H9 (cell line): ENCODE data around the gene MINDY4B. TPM values are rescaled to one million over a fixed set of nuclear protein-coding genes. Genes with fewer than 3 reads are reported as not detected.

Source experiments
- DNase-seq: peaks from one replicate; pipeline ENCODE4 v3.0.0-alpha.2; 2017
- H2AFZ ChIP-seq: one replicate; pipeline ENCODE4 v1.6.1; 2013; ENCODE audit warnings: mild to moderate bottlenecking, low read length, control low read depth, moderate library complexity
- H2AK5ac ChIP-seq: 2 replicates; pipeline ENCODE4 v1.6.1; 2013; ENCODE audit warnings: low read length, control low read depth, mixed read lengths; ENCODE audit not compliant: insufficient read length
- H2BK120ac ChIP-seq: one replicate; pipeline ENCODE4 v1.6.1; 2013; ENCODE audit warnings: low read depth, mild to moderate bottlenecking, low read length, control low read depth, inconsistent platforms; ENCODE audit not compliant: poor library complexity, severe bottlenecking
- H2BK12ac ChIP-seq: 2 replicates; pipeline ENCODE4 v1.6.1; 2013; ENCODE audit warnings: low read length, control low read depth, mixed read lengths, low read depth; ENCODE audit not compliant: insufficient read length
- H2BK15ac ChIP-seq: 2 replicates; pipeline ENCODE4 v1.6.1; 2013; ENCODE audit warnings: low read depth, low read length, control low read depth
- H2BK20ac ChIP-seq: one replicate; pipeline ENCODE4 v1.6.1; 2013; ENCODE audit warnings: low read depth, mild to moderate bottlenecking, low read length, control low read depth, inconsistent platforms; ENCODE audit not compliant: poor library complexity, severe bottlenecking
- H2BK5ac ChIP-seq: 2 replicates; pipeline ENCODE4 v1.6.1; 2013; ENCODE audit warnings: low read length, control low read depth, mixed read lengths; ENCODE audit not compliant: insufficient read length
- H3K14ac ChIP-seq: 2 replicates; pipeline ENCODE4 v1.6.1; 2013; ENCODE audit warnings: low read length, control low read depth; ENCODE audit not compliant: insufficient read depth
- H3K18ac ChIP-seq: 2 replicates; pipeline ENCODE4 v1.6.1; 2013; ENCODE audit warnings: low read depth, mild to moderate bottlenecking, mixed read lengths, low read length, control low read depth; ENCODE audit not compliant: insufficient read length
- H3K23ac ChIP-seq: 2 replicates; pipeline ENCODE4 v1.6.1; 2013; ENCODE audit warnings: low read length, control low read depth, mixed read lengths, low read depth; ENCODE audit not compliant: insufficient read length
- H3K23me2 ChIP-seq: 2 replicates; pipeline ENCODE4 v1.6.1; 2013; ENCODE audit warnings: low read depth, mild to moderate bottlenecking, mixed read lengths, low read length, control low read depth; ENCODE audit not compliant: insufficient read length, poor library complexity, severe bottlenecking
- H3K27ac ChIP-seq: 2 replicates; pipeline ENCODE4 v1.5.1; 2013; ENCODE audit warnings: low read length, control low read depth, mixed read lengths, low read depth; ENCODE audit not compliant: insufficient read length
- H3K27me3 ChIP-seq: 2 replicates; pipeline ENCODE4 v1.6.1; 2013; ENCODE audit warnings: low read length, control low read depth, inconsistent platforms; ENCODE audit not compliant: insufficient read depth
- H3K4ac ChIP-seq: 2 replicates; pipeline ENCODE4 v1.6.1; 2013; ENCODE audit warnings: low read depth, mild to moderate bottlenecking, control low read depth, inconsistent platforms, low read length, moderate library complexity
- H3K4me1 ChIP-seq: 2 replicates; pipeline ENCODE4 v1.6.1; 2013; ENCODE audit warnings: low read length, control low read depth, inconsistent platforms; ENCODE audit not compliant: insufficient read depth
- H3K4me2 ChIP-seq: 2 replicates; pipeline ENCODE4 v1.6.1; 2013; ENCODE audit warnings: low read length, control low read depth, mixed read lengths; ENCODE audit not compliant: insufficient read length, insufficient read depth
- H3K56ac ChIP-seq: 2 replicates; pipeline ENCODE4 v1.6.1; 2013; ENCODE audit warnings: low read depth, mild to moderate bottlenecking, mixed read lengths, low read length, control low read depth; ENCODE audit not compliant: insufficient read length
- H3K79me1 ChIP-seq: 2 replicates; pipeline ENCODE4 v1.6.1; 2013; ENCODE audit warnings: low read depth, mild to moderate bottlenecking, moderate library complexity, low read length, control low read depth, inconsistent platforms; ENCODE audit not compliant: insufficient read depth, poor library complexity, severe bottlenecking
- H3K79me2 ChIP-seq: 2 replicates; pipeline ENCODE4 v1.6.1; 2013; ENCODE audit warnings: low read length, control low read depth, inconsistent platforms; ENCODE audit not compliant: insufficient read depth
- H3K9ac ChIP-seq: 2 replicates; pipeline ENCODE4 v1.6.1; 2013; ENCODE audit warnings: low read length, control low read depth, mixed read lengths; ENCODE audit not compliant: insufficient read length; ENCODE audit errors: extremely low read depth
- H3K9me3 ChIP-seq: one replicate; pipeline ENCODE4 v1.6.1; 2013; ENCODE audit warnings: low read depth, low read length, inconsistent platforms; ENCODE audit not compliant: control insufficient read depth
- H3T11ph ChIP-seq: one replicate; pipeline ENCODE4 v1.6.1; 2013; ENCODE audit warnings: mild to moderate bottlenecking, low read length, control low read depth, inconsistent platforms
- H4K20me1 ChIP-seq: one replicate; pipeline ENCODE4 v1.6.1; 2013; ENCODE audit not compliant: control insufficient read depth, insufficient read length, insufficient read depth
- H4K5ac ChIP-seq: 2 replicates; pipeline ENCODE4 v1.6.1; 2013; ENCODE audit warnings: low read depth, mild to moderate bottlenecking, mixed read lengths, low read length, control low read depth; ENCODE audit not compliant: insufficient read length
- H4K8ac ChIP-seq: replicated peaks from 2 replicates; pipeline ENCODE4 v1.6.1; 2013; ENCODE audit warnings: low read length, control low read depth, mixed read lengths, low read depth; ENCODE audit not compliant: insufficient read length
- H4K91ac ChIP-seq: 2 replicates; pipeline ENCODE4 v1.6.1; 2013; ENCODE audit warnings: low read depth, mild to moderate bottlenecking, moderate library complexity, mixed read lengths, low read length, control low read depth; ENCODE audit not compliant: insufficient read length
- H3K27ac Mint-ChIP-seq, 3 experiments: 2 replicates in 2 of 3; 3 replicates in 1 of 3; pipeline ENCODE4 v1.8.0; 2020 to 2021; ENCODE audit warnings: mixed read lengths in 3 of 3, mild to moderate bottlenecking in 1 of 3, moderate library complexity in 1 of 3
- H3K27me3 Mint-ChIP-seq: 2 replicates; pipeline ENCODE4 v1.8.0; 2021; ENCODE audit warnings: low read depth, mild to moderate bottlenecking, moderate library complexity, mixed read lengths
- H3K36me3 Mint-ChIP-seq, 3 experiments: 2 replicates in 2 of 3; 3 replicates in 1 of 3; pipeline ENCODE4 v1.8.0; 2020 to 2021; ENCODE audit warnings: low read depth in 3 of 3, mixed read lengths in 3 of 3; ENCODE audit not compliant: insufficient read depth in 1 of 3
- H3K4me1 Mint-ChIP-seq, 2 experiments: 2 replicates each; pipeline ENCODE4 v1.8.0; 2020; ENCODE audit warnings: mixed read lengths in 2 of 2
- H3K4me3 Mint-ChIP-seq, 2 experiments: 2 replicates in 1 of 2; 3 replicates in 1 of 2; pipeline ENCODE4 v1.8.0; 2020 to 2021; ENCODE audit warnings: mild to moderate bottlenecking in 2 of 2, mixed read lengths in 2 of 2, moderate library complexity in 1 of 2
- H3K9me3 Mint-ChIP-seq, 2 experiments: 2 replicates in 1 of 2; 3 replicates in 1 of 2; pipeline ENCODE4 v1.8.0; 2020; ENCODE audit warnings: mild to moderate bottlenecking in 2 of 2, mixed read lengths in 2 of 2, moderate library complexity in 1 of 2
- CTCF ChIP-seq: fragments of 200-600 bp; sonication (generic); conservative IDR thresholded peaks from 3 replicates; pipeline ENCODE4 v1.8.0; 2021; ENCODE audit warnings: antibody characterized with exemption, mild to moderate bottlenecking
- WGBS: extraction: QIAGEN DNeasy Blood & Tissue Kit; methylation state at CpG from one replicate; pipeline ENCODE4 v1.1.7; 2013; ENCODE audit warnings: missing lambda C conversion rate, low lambda C conversion rate, mixed read lengths; ENCODE audit not compliant: insufficient read length; ENCODE audit errors: extremely low coverage; 5-methylcytosine and 5-hydroxymethylcytosine counted together
- total RNA-seq: library from RNA; stranded (reverse); gene quantifications from 2 replicates; pipeline ENCODE4 v1.2.1, GENCODE V29; 2021

Gene MINDY4B
- total RNA-seq, 1 experiment from 2014 or later = not detected

GRCh38 chr3:150828997-150829396 is 76.2 kb downstream of the MINDY4B start:
- H4K91ac ChIP-seq = no peak overlapping the region
- H3K27ac ChIP-seq = no peak overlapping the region
- no peak for DNase-seq
- H3K27me3 ChIP-seq = no peaks in the 10 kb centered on the region
- no peaks in the 10 kb centered on the region for H3K4me1 ChIP-seq
- Mint-ChIP-seq H3K27ac (no peak overlapping the region), H3K4me1 (peaks cover 14 to 15% of the 10 kb centered on the region in 2 experiments), H3K4me3 (no peak overlapping the region), H3K9me3 (no peaks in the 10 kb centered on the region), H3K36me3 (no peaks in the 10 kb centered on the region; a peak in 1 of 7 replicates), H3K27me3 (peaks cover 7% of the 10 kb centered on the region)
- H2BK5ac ChIP-seq = no peak overlapping the region
- H3K4me2 ChIP-seq = no peak overlapping the region
- H4K5ac ChIP-seq = no peak overlapping the region
- H3K23me2 ChIP-seq = no peaks in the 10 kb centered on the region
- no peak for TF ChIP-seq CTCF
- no peak overlapping the region for H2BK20ac ChIP-seq
- H3K14ac ChIP-seq = no peak overlapping the region
- H2AK5ac ChIP-seq = no peak overlapping the region
- no peaks in the 10 kb centered on the region for H4K20me1 ChIP-seq
- no peak overlapping the region for H2AFZ ChIP-seq
- no peaks in the 10 kb centered on the region for H3K79me1 ChIP-seq
- H3K79me2 ChIP-seq = no peaks in the 10 kb centered on the region
- H3K18ac ChIP-seq = no peak overlapping the region
- no peaks in the 10 kb centered on the region for H3K9me3 ChIP-seq
- no CpG with 5 or more reads among the region's 2 CpGs for WGBS
- H3K9ac ChIP-seq = no peak overlapping the region
- H2BK120ac ChIP-seq = no peak overlapping the region
- no peak overlapping the region for H3K56ac ChIP-seq
- no peak overlapping the region for H3K4ac ChIP-seq
- no peak overlapping the region for H2BK12ac ChIP-seq
- H4K8ac ChIP-seq = no peak overlapping the region
- no peak overlapping the region for H3T11ph ChIP-seq
- H2BK15ac ChIP-seq = no peak overlapping the region
- no peak overlapping the region for H3K23ac ChIP-seq
